Measurements from ENCODE around the gene FAM47E.

The FAM47E gene

DNA sequence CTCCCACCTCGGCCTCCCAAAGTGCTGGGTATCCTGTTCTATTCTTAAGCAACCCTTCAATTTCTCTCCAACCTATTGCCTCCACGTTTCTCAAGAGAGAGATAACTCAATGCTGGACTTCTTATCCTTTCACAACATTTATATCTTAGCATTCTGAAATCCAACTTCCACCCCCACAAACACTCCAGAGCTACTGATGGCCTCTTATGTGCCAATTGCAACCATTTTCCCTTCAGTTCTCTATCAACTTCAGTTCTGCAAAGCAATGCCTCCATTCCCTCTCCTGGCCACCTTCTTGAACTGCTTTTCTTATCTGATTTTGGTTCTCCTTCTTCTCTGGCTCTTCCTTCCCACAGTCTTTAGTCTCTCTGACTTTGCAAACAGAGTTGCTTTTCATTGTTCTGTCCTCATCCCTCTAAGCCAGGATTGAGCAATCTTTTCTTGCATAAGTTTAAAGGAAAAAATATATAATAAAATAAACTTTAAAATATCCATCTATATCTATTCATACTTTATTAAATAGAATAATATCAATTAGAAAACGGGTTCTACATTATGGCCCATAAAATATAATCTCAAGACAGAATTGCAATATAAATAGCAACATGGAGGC, 51.4 kb downstream of the FAM47E start:
- no peak for DNase-seq

- no peak for DNase-seq
These were observed 53.6 kb downstream of the FAM47E start for GRCh38 chr4:76305033-76305687.

GRCh38 chr4:76305971-76306881, 54.7 kb downstream of the FAM47E start, which contains the start of gene STBD1:
Gene STBD1 (plus strand): TSS chr4:76306733. CDS start chr4:76306770, 37 bp downstream.
- peak; percentile 12 for DNase-seq

DNA sequence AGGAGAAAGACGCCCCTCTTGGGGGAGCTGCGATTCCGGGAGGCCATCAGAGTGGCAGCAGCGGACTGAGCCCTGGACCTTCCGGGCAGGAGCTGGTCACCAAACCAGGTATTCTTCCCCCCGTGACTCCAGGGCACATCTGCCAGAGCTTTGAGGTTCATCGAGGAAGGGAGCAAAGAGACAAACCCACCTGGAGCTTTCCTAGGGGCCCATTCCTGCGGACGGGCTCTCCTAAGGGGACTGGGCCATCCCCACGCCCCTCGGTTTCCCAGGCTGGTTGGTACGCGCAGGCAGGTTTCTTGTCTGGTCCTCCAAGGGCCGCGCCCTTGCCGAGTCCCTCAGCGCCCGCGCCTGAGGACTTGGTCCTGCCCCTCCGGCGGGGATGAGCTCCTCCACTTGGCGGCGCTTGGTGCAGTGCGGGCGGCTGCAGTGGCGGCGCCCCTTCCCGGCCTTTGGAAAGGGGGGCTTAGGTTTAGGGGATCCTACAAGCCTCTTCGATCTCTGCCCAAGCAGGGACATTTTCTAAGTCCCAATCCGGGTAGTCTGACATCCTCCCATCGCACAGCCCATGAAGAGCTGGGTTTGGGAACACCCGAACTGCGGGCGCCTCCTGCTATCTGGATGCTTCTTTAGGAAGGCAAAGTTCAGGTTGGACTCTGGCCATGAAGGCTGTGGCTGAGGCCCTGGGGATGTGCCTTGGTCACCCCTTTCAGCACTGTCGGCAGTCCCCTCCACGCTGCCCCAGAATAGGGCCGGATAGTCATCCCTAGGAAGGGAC, 55.5 kb downstream of the FAM47E start:
- peak; percentile 14 for DNase-seq

- DNase-seq: no peak
These were observed 56.1 kb downstream of the FAM47E start for GRCh38 chr4:76307660-76308014.

DNA sequence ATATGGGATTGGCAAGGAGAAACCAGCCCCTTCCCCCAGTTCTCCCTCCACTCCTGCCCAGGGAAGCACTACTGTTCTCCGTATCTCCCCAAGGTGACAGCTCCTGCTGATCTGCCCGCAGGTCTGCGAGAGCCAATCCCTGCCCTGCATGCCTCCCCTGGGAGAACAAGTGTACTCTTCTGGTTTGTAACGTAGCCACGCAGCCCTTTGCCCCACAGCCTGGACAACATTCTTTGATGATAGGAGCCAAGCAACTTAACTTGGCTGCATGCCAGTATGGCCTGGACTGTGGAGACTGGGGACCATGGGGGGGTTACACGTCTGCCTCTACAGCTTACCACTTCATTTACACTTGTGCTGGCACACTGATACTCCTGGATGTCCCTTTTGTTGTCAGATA, 57.0 kb downstream of the FAM47E start:
- no peak for DNase-seq

GRCh38 chr4:76309939-76310550, 58.5 kb downstream of the FAM47E start:
- no peak for DNase-seq

DNA sequence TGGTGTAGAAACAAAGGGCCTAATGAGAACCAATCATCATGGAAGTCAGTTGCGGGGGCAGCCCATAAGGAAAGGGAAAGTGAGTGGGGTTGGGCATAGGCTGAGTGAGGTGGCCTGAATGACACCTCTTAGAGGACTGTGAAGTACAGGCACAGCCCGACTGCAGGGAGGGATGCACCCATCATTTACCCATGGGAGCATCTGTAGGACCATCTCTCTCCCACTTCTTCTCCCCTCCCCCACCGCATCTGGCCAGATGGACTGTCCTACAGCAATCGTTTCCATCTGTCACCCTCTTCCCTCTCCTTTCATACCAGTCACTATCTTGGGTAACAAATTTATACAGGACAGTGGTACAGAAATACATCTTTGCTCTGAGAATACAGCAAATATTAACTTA, 59.2 kb downstream of the FAM47E start:
- no peak for DNase-seq

- DNase-seq: no peak
These were observed 60.4 kb downstream of the FAM47E start for GRCh38 chr4:76311896-76312331.

- DNase-seq: no peak
These were observed 60.9 kb downstream of the FAM47E start for GRCh38 chr4:76312457-76312856.

DNA sequence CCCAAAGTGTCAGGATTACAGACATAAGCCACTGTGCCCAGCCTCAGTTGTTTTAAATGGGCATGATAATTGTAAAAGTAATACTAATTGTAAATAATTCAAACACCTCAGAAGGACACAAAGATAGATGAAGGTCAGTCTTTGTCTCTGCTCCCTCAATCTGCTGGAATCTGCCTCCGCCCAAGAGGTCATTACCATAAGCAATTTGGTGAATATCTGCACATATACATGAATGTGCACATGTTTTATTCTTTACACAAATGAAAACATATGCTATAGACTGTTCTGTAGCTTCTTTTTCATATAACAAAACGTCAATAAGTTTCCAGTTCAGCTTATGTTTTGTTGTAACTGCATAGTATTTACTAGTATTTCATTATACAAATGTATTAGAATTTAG, 62.0 kb downstream of the FAM47E start:
- no peak for DNase-seq

DNA sequence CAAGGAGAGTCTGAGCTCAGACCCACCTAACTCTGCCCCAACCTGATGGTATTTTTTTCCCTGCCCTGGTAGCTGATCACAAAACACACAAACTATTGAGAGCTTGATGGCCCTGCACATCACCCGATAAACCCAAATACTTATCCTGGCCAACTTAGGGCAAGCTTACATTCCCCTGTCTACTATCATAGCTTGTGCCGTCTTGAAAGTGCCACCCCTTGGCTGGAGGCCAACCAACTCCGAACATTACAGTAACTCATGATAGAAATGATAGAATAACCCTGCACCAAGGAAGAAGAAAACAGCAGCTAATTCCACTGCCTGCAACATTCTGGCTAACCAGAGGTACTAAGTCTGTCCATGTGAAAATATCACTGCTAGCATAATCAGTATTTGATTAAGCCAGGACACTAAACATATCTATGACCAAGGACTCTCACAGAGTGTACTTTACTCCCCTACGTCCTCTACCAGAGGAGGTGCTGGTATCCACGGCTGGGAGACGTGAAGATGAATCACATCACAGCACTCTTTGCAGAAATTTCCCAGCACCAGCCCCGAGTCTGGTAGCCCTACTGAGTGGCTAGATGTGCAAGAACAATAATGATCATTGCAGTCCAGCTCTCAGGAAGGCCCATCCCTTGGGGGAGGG, 63.9 kb downstream of the FAM47E start:
- no peak for DNase-seq

- DNase-seq: no peak
These were observed 64.6 kb downstream of the FAM47E start for GRCh38 chr4:76316131-76316530.

GRCh38 chr4:76322236-76322635, 70.7 kb downstream of the FAM47E start:
- DNase-seq: no peak

DNA sequence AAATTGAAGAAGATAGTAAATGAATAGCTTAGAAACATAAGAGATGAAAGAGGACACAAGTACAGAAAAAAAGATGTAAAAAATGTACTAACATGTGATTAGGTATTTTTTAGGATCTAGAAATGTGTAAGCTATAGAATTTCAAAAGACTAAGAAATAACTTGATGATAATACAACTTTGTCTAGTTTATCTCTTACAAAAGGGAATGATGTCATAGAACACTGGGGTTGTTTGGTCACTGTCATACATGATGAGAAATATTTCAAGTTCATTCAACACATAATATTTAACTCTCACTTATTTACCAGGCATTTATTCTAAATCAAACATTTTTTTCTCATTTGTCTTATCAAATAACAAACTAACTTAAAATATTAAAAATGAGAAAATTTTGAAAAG, 73.6 kb downstream of the FAM47E start:
- no peak for DNase-seq

GRCh38 chr4:76326515-76326914, 75.0 kb downstream of the FAM47E start:
- no peak for DNase-seq

Data from NCI-H1092 (cell line).